Activated CD8-positive, alpha-beta memory T cell treated with anti-CD3 and anti-CD28 coated beads for 24 hours (primary cell): ENCODE data around the gene MAPRE2.

Source experiments
- DNase-seq: peaks from one replicate; pipeline ENCODE4 v3.0.0-alpha.2; 2020

The MAPRE2 gene

DNA sequence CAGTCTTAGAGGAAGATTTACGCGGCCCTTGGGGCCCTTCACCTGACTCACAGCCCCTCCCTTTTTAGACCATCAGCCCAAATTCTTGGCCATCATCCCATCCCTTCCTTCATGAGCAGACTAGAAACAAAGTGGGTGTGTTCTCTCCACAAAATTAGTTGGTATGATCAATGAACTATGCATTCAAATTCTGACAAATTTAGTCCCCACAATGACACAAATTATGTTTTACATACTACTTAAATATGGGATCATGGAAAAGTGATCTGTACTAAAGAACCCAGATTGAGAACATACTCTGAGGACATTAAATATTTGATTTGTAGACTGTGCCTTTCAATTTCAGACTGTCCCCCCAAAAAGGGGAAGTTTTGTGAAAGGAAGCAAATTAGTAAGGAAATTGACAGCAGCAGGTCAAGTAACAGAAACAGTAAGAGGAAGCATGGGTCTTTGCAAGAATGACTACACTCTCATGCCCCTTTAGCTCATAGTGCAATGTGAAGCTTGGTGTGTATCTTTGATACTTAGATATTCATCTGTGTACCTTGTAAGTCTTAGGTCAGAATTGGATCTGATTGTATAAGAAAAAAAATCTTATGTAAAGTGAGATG is 2.2 kb upstream of the MAPRE2 start:
- no peak for DNase-seq

DNA sequence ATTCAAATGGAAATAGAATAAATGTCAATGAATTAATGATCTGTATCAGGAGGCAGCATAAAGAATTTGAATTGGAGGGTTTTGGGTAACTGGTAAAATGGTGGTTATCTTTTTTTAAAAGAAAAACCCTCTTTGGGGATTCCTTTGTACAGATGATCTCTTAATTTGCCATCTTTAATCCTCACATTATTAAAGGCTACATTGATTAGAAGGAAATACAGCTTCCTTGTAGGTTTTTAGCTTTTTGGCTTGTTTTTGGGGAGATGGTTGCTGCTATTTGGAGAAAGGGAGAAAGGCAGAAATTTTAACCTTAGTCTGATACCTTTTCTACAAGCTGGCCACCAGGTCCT is 600 bp upstream of the MAPRE2 start:
- DNase-seq, result no peak

DNA sequence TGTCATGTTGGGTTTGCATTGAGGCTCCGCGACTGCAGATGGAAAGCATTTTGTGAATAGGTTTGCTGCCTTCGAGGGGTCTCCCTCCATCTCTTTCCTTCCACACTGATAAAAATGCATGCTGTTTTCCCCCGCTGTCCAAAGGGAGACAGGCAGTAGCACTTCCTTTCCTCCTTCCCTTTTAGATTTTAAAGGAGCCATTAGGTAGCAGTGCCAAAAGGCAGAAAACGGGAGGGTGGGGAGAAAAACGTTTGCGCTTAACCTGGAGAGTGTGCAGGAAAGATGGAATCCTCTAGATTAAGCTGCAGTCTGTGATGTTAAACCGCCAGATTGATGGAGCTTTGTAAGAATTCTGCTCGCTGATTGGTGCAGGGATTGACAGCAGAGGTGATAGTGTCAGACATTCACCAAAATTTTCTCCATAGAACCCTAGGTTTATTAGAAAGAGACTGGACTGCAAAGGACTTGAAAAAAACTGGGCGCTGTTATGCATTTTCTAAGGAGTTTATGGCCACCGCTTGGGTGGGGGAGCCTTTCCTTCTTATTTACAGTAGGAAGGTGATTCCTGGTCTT is 688 bp downstream of the MAPRE2 start:
- DNase-seq, result no peak

DNA sequence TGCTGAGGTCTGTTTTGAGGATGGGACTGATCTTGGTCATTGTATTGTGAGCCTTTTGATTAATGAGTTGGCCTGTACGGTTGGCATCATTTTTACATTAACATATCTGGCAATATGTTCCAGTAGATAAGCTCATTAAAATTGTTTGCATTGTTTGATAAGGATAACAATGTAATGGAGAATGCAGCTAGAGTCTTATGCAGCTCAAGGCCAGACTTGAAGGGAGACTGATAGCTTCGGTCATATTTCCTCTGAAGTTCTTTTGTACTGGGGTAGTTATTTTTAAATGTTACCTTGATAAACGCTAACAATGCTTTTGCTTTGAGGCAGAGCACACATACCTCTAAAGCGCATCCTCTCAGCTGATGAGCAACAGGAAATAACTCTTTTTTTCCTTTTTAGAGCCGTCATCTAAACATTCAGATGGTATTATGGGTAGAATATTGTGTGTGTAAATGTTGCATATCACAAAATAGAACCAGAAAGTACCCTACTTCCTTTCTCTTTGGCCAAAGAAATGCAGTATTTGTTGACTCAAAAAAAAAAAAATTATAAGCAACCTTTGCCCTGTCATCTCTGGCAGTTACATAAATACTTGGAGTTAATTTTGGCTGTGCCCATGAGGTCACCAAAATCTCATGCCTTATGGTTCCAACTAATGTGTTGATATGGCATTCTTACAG is 1.3 kb downstream of the MAPRE2 start:
- DNase-seq, result no peak

DNA sequence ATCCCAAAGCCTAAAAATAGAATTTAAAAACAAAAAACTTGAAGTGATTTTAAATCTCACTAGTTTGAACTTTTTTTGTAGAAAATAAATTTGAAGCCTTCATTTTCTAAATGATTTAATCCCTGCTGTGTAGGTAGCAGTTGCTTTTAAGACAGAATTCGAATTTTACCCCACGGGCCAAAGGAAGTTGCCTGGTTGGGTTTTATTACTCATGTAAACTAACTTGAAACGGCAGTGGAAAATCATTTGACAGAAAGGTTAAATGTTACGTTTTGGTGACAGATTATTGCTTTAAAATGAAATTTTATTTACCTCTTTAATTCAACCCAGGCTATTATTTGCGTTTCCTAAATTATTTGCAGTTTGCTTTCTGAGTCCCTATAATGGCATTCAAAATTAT is 2.0 kb downstream of the MAPRE2 start:
- no peak for DNase-seq

DNA sequence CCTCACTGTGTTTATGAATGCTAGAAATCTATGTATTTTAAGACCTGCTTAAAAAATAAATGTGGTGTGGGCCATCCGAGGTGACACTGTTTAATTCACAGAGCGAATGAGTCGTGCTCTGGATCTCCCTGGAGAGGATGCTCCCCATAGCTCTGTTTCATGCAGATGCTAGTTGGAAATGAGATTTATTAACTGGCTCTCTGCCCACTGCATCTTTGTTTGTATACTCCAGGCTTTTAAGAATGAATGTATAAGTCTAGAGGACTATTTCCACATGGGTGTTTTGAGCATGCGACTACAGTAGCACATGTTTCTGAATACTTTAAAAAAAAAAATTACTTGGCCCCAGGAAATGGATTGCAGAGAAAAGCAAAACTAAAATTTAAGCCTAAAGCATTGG is 3.9 kb downstream of the MAPRE2 start:
- no peak for DNase-seq

DNA sequence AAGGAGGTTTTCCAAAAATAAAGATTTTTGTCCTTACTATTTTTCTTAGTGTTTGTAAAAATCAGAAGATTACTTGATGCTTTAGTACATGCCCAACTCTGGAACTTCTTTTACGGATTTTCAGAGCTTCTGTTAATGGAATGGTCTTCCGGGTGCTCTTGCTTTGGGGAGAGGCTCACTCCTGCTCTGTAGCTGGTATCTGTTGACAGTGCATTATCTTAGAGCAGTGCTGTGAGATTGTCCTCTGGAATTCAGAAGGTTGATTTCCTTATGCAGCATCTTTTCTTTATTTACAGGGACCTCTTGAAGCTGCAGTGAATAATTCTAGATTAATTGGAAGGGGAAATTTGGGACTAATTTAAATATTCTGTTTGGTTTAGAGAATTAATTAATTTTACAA is 4.6 kb downstream of the MAPRE2 start:
- DNase-seq, result no peak

DNA sequence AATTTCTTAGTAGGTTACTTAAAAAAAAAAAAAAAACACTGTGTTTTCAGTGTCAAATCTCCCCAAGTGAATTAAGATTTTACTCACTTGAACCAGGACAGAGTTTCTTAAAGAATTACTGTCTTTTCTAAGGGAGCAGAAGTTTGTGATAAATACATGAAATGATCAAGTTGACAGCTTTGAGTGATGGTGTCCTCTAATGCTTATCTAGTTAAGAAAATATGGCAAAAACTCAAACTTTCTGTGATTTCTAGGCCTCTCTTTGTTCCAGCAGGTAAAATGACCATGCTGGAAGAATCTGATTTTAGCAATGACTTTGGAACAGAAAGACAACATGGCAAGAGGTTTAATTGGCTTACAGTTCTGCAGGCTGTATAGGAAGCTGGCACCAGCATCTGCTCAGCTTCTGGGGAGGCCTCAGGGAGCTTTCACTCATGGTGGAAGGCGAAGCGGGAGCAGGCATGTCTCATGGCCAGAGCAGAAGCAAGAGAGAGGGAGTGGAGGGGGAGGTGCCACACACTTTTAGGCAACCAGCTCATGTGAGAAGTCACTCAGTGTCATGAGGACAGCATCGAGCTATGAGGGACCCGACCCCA is 6.6 kb downstream of the MAPRE2 start:
- no peak for DNase-seq

DNA sequence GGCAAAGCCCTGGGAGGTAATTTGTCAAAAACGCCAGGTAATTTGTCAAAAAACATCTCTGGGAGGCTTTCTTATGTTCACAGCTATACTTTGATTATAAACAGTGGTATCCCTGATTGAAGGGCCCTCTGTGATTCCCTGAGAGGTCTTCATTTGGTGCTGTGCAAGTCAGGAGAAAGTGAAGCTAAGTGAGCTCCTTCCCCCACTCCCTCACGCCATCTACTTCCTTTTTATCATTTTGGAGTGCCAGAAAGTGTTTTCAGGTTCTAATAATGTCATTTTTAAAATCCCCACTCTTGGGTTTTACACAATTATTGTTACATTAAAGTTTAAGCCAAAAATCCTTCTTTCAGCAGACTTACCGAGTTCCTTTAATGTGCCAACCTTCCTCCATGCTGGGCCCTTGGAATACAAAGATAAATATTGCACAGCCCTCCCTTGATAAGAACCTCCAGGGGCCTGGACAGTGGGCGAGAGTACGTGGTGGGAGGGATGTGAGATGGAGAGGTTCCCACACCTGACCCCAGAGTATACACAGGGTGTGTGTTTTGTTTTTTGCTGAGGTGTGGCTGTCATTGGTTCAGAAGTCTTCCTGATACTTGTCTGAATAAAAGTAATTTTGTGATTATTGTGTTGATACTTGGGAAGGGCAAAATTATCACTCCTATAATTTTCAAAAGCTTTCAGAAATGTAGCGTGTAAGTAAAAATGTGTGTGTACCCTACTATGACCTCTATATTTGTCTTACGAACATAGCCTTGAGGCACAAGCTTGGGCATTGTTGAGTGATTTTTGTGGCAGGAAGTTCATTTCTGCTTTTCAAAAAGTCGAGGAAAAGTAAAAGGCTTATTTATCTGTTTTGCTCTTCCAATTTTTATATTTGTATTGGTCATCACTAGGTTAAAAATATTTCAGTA is 8.2 kb downstream of the MAPRE2 start:
- no peak for DNase-seq

DNA sequence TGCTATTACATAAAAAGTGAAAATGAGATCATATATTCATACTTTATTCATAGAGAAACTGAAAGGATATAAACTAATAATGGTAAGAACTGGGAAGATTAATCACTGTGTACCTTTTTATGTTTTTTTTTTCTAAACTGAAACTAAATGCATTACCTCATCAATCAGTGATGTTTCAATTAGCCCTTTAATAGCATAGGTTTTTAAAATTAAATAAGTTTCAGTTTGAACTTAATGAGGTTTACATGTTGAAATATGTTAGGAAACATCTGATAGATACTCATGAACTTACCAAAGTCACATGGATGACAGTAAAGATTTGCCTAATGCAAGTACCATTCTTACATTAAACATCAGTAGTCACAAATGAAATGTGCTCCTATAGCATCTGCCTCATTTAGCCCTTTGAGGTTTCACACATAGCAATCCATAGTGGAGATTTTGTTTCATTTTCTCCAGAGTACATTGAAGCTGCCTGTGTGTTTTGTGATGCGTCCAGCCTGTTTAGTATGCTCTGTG is 8.9 kb downstream of the MAPRE2 start:
- no peak for DNase-seq

DNA sequence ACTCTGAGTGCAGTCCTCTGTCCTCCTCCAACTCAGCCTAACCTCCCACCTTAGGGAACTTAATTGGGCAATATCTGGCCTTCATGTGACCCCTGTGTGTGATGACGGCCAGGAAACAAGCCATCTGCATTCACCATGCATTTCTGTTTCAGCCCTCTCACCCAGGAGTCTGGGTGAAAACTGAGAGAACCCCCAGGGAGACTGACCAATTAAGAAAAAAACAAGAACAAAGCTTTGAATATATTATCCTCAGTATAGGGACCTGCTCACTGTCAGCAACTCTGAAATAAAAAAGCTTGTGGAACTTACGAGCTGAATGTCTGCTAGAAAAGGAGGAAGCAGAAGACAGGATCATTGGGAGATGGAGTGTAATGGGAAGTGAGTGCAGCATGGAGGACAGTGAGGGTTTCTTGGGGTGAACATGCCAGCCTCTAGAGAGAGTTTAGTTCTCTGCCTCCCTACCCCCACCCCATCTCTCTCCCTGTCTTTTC is 9.5 kb downstream of the MAPRE2 start:
- DNase-seq, result no peak

DNA sequence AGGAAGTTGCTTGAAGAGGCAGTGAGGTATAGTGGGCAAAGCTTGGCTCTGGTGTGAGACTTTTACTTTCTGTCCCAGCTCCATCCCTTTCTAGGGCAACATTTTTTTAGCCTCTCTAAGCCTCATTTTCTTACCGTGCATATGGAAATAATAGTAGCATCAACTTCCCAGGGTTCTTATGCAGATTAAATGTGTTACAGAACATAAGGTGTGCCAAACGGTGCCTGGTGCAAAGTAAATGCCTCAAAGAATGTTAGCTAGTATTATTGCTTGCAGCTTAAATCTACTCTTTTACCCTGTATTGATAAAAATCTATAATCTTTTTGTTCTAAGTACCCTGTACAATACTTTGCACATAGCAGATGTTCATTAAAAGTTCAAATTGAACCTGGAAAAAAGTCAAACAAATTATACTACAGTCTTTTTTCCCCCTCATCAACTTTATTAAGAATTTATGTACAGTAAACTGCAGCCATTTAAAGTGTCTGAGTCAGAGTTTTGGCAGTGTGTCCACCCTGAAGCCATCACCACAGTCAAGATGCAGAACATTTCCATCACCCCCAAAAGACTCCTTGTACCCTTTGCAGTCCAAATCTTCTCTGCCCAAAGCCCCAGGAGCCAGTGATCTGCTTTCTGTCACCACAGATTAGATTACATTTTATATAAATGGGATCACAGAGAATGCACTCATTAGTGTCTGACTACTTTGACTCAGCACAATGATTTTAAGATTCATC is 10.6 kb downstream of the MAPRE2 start:
- no peak for DNase-seq

DNA sequence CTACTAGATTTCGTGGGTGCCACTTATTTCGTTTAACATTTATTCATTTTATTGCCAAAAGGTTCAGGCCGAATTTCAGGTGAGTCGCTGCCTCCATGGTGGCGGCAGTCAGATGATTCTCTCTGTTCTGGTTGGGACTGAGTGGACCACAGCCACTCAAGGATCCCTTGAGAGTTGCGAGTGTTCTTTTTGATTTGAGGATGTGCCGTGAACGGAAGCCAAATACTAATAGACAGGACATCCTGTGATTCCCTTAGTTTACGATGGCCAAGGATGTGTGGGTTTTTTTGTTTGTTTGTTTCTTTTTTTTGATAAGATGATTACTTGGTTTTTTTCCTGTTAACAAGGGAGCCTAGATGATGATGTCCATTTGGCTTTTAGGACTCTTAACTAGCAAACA is 13.2 kb downstream of the MAPRE2 start:
- no peak for DNase-seq

DNA sequence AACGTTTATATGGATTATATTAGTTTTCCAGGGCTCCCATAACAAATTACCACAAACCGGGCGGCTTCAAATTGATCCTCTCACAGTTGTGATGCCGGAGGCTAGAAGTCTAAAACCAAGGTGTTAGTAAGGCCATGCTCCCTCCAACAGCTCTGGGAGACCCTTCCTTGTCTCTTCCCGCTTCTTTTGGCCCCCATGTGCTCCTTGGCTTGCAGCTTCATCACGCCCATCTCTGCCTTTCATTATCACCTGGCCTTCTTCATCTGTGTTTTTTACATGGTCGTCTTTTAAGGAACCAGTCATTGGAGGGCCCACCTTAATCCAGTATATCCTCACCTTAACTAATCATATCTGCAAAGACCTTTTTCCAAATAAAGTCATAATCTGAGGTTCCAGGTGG is 13.9 kb downstream of the MAPRE2 start:
- no peak for DNase-seq

DNA sequence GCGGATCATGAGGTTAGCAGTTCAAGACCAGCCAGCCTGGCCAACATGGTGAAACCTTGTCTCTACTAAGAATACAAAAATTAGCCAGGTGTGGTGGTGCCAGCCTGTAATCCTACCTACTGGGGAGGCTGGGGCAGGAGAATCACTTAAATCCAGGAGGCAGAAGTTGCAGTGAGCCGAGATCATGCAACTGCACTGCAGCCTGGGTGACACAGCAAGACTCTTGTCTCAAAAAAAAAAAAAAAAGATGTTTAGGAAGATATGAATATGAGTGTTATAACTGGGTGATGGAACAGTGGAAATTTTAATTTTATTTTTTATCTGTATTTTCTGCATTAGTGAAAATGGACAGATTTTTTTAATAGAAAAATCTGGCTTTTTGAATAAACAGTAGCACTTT is 14.5 kb downstream of the MAPRE2 start:
- no peak for DNase-seq

DNA sequence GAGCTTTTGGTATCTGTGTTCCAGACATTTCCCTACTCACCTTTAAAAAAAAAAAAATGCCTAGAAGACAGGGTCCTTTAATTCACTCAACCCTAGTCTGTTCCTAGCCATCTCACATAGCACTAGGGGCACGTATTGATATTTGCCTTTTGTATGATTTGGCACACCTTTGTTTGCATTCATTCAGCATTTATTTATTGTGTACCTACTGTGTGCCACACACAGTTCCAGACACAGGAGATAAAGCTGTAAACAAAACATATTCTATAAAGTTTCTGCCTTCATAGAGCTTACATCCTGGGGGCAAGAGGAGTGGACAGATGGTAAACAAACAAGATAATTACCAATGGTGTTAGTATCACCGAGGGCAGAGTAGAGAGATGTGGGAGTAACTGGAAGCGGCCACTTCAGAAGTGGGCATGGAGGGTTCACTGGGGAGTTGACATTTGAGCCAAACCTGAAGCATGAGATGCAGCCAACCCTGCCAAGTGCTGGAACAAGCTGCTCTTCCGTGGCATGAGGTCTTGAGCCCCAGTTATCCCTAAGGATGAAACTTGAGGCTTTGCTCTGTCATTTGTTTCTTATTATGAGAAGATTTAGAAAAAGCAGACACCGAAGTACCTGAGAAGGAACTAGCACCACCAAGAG is 18.2 kb downstream of the MAPRE2 start:
- DNase-seq, result no peak

DNA sequence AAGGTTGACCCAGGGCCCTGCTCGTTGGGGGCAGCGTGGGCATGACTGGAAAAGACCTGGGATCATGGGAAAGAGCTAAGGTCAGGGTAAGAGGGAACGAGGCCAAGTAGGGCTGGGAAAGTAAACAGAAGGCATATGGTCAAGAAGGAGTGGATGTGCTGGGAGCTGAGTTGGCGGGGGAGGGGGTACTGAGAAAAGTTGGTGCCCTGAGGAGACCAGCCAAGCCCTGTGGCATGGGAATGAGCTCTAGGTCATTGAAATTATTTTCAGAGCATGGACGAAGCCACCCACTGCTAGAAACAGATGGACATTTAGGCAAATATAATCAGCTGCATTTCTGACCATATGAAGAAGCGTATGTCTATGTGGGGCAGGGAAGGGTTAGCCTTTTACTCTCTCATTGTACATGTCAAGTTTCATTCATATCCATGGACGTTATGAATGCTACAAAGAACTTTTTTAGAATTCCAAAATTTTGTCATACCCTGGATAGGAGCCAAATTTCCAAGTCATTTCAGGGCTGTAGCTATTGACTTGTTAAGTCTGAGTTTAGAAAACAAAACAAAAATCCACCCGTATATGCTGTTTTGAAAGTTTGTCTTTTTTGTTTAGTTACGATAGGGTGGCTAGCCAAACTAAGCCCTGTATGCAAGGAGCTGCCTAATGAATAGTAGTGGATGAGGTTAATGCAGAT is 19.1 kb downstream of the MAPRE2 start:
- DNase-seq, result no peak

DNA sequence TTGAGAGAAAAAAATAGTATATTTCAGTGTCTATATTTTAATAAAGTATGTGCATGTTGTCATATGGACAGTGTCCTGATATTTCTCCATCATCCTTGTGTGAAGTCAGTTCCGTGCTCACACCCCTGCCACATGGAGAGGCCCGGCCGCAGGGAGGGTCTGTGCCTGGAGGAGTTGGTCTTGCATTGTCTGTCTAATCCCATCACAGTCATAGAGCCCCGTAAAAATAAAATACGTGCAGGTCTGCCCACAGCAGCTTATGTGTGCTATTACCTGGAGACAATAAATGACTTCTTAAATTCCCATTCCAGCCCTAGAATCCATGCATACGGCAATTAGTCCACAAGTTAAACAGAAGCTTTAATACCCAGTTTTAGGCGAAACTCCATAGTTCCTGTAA is 20.1 kb downstream of the MAPRE2 start:
- DNase-seq, result no peak

DNA sequence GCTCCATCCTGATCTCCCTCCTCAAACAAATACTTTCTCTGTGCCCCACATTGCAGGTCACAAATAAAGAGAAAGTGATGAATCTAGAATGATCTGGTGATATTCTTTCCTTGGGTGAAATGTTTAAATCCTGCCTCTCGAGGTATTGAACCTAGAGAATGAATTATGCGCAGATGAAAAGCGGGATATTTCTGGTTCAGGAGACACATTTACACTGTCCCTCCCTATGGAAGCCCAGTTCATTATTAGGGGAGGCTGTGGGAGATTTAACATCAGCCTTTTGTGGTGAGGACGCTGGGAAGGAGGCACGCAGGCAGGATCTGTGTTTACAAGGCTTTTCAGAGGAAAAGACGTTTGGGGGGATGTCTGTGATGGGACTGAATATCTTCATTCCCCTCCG is 20.6 kb downstream of the MAPRE2 start:
- DNase-seq, result no peak

DNA sequence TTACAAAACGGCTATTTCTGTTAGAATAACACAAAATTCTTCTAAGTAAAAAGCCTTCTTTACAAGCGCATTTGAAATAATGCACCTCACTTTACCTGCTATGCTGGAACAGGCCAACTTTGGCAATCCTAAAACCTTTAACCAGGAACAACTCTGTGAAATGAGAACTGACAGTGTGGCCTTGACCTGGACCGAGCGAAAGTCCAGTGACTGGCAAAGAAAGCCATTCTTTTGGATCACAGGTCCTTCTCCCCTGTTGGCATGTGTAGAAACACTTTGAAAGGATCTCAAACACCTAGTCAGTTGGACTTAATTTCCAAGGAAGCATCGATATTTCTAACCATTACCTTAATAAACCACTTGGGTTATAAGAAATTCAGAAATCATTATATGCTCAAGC is 21.2 kb downstream of the MAPRE2 start:
- DNase-seq, result no peak
